ENCODE measurements around the gene NCOA4.
A peak's percentile ranks its signal among the peaks of the same experiment; 100 is the strongest.
"Not testable (repeated sequence)": the region's sequence is repeated elsewhere in the genome, so short reads cannot be mapped to it uniquely, and the experiment has no call there.

Gene NCOA4

GRCh38 chr10:46030091-46030937, at the start of gene NCOA4:
NCOA4 (minus strand) TSS chr10:46030623; CDS start chr10:46016680, 13,943 bp downstream.
- peak; percentile 94 to 96 for DNase-seq

GRCh38 chr10:46079831-46080585, 49.6 kb upstream of the NCOA4 start:
- DNase-seq, result peak; percentile 98

GRCh38 chr10:46077731-46078413, 47.4 kb upstream of the NCOA4 start:
- DNase-seq, result no peak

- peak; percentile 98 for DNase-seq
Measured at GRCh38 chr10:46077141-46077554, 46.7 kb upstream of the NCOA4 start.

GRCh38 chr10:46075869-46076268, 45.4 kb upstream of the NCOA4 start:
- DNase-seq, result no peak

- peak; percentile 7 to 11 for DNase-seq
Measured at GRCh38 chr10:46074196-46074946, 43.9 kb upstream of the NCOA4 start.

- DNase-seq, result no peak
Measured at GRCh38 chr10:46073564-46073963, 43.1 kb upstream of the NCOA4 start.

GRCh38 chr10:46070749-46071148, 40.3 kb upstream of the NCOA4 start:
- no peak for DNase-seq

- peak; percentile 18 to 20 for DNase-seq
Measured at GRCh38 chr10:46069771-46070463, 39.5 kb upstream of the NCOA4 start.

GRCh38 chr10:46068905-46069304, 38.5 kb upstream of the NCOA4 start:
- no peak for DNase-seq

GRCh38 chr10:46068117-46068516, 37.7 kb upstream of the NCOA4 start:
- no peak for DNase-seq

GRCh38 chr10:46064269-46064817, 33.9 kb upstream of the NCOA4 start:
- DNase-seq, result no peak

GRCh38 chr10:46062723-46063428, 32.5 kb upstream of the NCOA4 start:
- DNase-seq, result no peak

GRCh38 chr10:46060706-46061105, 30.3 kb upstream of the NCOA4 start:
- DNase-seq, result no peak

- not testable (repeated sequence) for DNase-seq
Measured at GRCh38 chr10:46057927-46058326, 27.5 kb upstream of the NCOA4 start.

- no peak for DNase-seq
Measured at GRCh38 chr10:46057038-46057437, 26.6 kb upstream of the NCOA4 start.

GRCh38 chr10:46055771-46056170, 25.3 kb upstream of the NCOA4 start:
- DNase-seq, result no peak

- DNase-seq, result no peak
Measured at GRCh38 chr10:46053534-46054434, 23.4 kb upstream of the NCOA4 start.

GRCh38 chr10:46052791-46053375, 22.5 kb upstream of the NCOA4 start:
- no peak for DNase-seq

All from AML-193 (cell line).